Upper lobe of left lung (tissue), 6 donors: ENCODE results near the gene SAMD3. TPM values are rescaled to one million over a fixed set of nuclear protein-coding genes. Genes with fewer than 3 reads are reported as not detected.
"Not testable (repeated sequence)": the region's sequence is repeated elsewhere in the genome, so short reads cannot be mapped to it uniquely, and the experiment has no call there.

Experiments used
- ATAC-seq, 2 donors: fragments of 200-7000 bp; cut with Tn5 transposase; one replicate each; pipeline ENCODE4 v1.9.1; 2022; ENCODE audit warnings: mild to moderate bottlenecking in 2 of 2, moderate library complexity in 2 of 2; ENCODE audit not compliant: low FRiP score in 2 of 2
- DNase-seq, 2 donors: peaks; one replicate each; pipeline ENCODE4 v3.0.0-alpha.2; 2019 to 2020
- H3K27ac ChIP-seq, 4 donors: fragments of 200-600 bp; sonication (generic); one replicate each; pipeline ENCODE4 v1.5.1; 2016 to 2019
- H3K27me3 ChIP-seq, 4 donors: fragments of 200-600 bp; sonication (generic); one replicate each; pipeline ENCODE4 v1.5.1; 2017 to 2019
- H3K36me3 ChIP-seq, 4 donors: fragments of 200-600 bp; sonication (generic); one replicate each; pipeline ENCODE4 v1.5.1; 2016 to 2019
- H3K4me1 ChIP-seq, 4 donors: fragments of 200-600 bp; sonication (generic); one replicate each; pipeline ENCODE4 v1.5.1; 2018 to 2019
- H3K4me3 ChIP-seq, 4 donors: fragments of 200-600 bp; sonication (generic); one replicate each; pipeline ENCODE4 v1.5.1; 2017 to 2019; ENCODE audit warnings: mild to moderate bottlenecking in 2 of 4, moderate library complexity in 1 of 4
- H3K9me3 ChIP-seq, 4 donors: fragments of 200-600 bp; sonication (generic); one replicate each; pipeline ENCODE4 v1.5.1; 2018 to 2019
- CTCF ChIP-seq, 6 experiments: fragments of 450-650 bp in 4 of 6; fragments of 200-600 bp in 2 of 6; sonication (generic) in 2 of 6; IDR thresholded peaks; one replicate each; pipeline ENCODE4 v1.5.1; 2016 to 2019; ENCODE audit warnings: antibody characterized with exemption in 6 of 6
- EP300 ChIP-seq, 4 donors: sonication (generic); formaldehyde crosslinking; IDR thresholded peaks; one replicate each; pipeline ENCODE4 v1.5.1; 2017; ENCODE audit warnings: antibody characterized with exemption in 4 of 4, control low read depth in 2 of 4
- POLR2A ChIP-seq, 4 donors: fragments of 450-650 bp; IDR thresholded peaks; one replicate each; pipeline ENCODE4 v1.5.1; 2016 to 2017; ENCODE audit warnings: antibody characterized with exemption in 4 of 4, mild to moderate bottlenecking in 2 of 4
- POLR2AphosphoS5 ChIP-seq, 2 donors: sonication (generic); formaldehyde crosslinking; IDR thresholded peaks; one replicate each; pipeline ENCODE4 v1.5.1; 2017; ENCODE audit warnings: antibody characterized with exemption in 2 of 2
- WGBS, 2 donors: methylation state at CpG; one replicate each; pipeline ENCODE4 v1.1.5; 2017 to 2018; 5-methylcytosine and 5-hydroxymethylcytosine counted together
- total RNA-seq, 6 donors: library from RNA; depleted of rRNA in 4 of 6; stranded (reverse); fragments of >200 nt in 4 of 6; gene quantifications; one replicate each; pipeline versions ENCODE4 v1.1.0 to v1.2.1, GENCODE V29; 2016 to 2021
- donor health status: DM: no; HTN: no; CAD: no; lungs with moderate emphysema.
- donor health status: DM: no; HTN: yes; CAD: no; lungs with severe emphysema.

The SAMD3 gene
- total RNA-seq, 6 donors from 2014 or later = 2.8 to 11.4 (median 5.2) TPM

- Histone ChIP-seq H3K4me1 (no peaks in the 10 kb centered on the region), H3K36me3 (no peaks in the 10 kb centered on the region), H3K9me3 (no peaks in the 10 kb centered on the region), H3K4me3 (no peak overlapping the region), H3K27ac (no peak overlapping the region), H3K27me3 (no peaks in the 10 kb centered on the region)
- DNase-seq (no peak), ATAC-seq (no peak)
- 92 to 96% methylated on average over 2 of the region's 2 CpGs for WGBS, 2 donors
- TF ChIP-seq EP300 (IDR thresholded peaks at IDR 0.05) (no peak), POLR2AphosphoS5 (IDR thresholded peaks at IDR 0.05) (no peak)
These were observed 100.5 kb downstream of the SAMD3 start for GRCh38 chr6:130122243-130122642.

- Histone ChIP-seq H3K27ac (no peak overlapping the region), H3K9me3 (no peaks in the 10 kb centered on the region), H3K4me3 (no peak overlapping the region), H3K27me3 (no peaks in the 10 kb centered on the region), H3K4me1 (no peaks in the 10 kb centered on the region), H3K36me3 (no peaks in the 10 kb centered on the region)
- no peak for DNase-seq
- no peak for TF ChIP-seq CTCF (IDR thresholded peaks at IDR 0.05)
- no peak for TF ChIP-seq EP300 (IDR thresholded peaks at IDR 0.05)
- no peak for TF ChIP-seq POLR2AphosphoS5 (IDR thresholded peaks at IDR 0.05)
- no peak for TF ChIP-seq POLR2A (IDR thresholded peaks at IDR 0.05)
- ATAC-seq = no peak
These were observed 102.0 kb downstream of the SAMD3 start for GRCh38 chr6:130120731-130121130.

- Histone ChIP-seq H3K36me3 (no peaks in the 10 kb centered on the region), H3K9me3 (no peaks in the 10 kb centered on the region), H3K4me3 (no peak overlapping the region), H3K27me3 (no peaks in the 10 kb centered on the region), H3K27ac (no peak overlapping the region), H3K4me1 (no peaks in the 10 kb centered on the region)
- TF ChIP-seq POLR2A (IDR thresholded peaks at IDR 0.05) (no peak), POLR2AphosphoS5 (IDR thresholded peaks at IDR 0.05) (no peak), EP300 (IDR thresholded peaks at IDR 0.05) (no peak), CTCF (IDR thresholded peaks at IDR 0.05) (no peak)
- ATAC-seq (no peak), DNase-seq (no peak)
- 95 to 100% methylated on average over 1 of the region's 1 CpG for WGBS, 2 donors
These were observed 103.5 kb downstream of the SAMD3 start for GRCh38 chr6:130119211-130119610.

- Histone ChIP-seq H3K4me1 (no peaks in the 10 kb centered on the region), H3K4me3 (no peak overlapping the region), H3K9me3 (no peaks in the 10 kb centered on the region), H3K27ac (no peak overlapping the region), H3K36me3 (no peaks in the 10 kb centered on the region), H3K27me3 (no peaks in the 10 kb centered on the region)
- 93 to 94% methylated on average over 6 of the region's 6 CpGs for WGBS, 2 donors
- ATAC-seq (no peak), DNase-seq (no peak)
- TF ChIP-seq POLR2A (IDR thresholded peaks at IDR 0.05) = no peak
- no peak for TF ChIP-seq EP300 (IDR thresholded peaks at IDR 0.05)
These were observed 104.5 kb downstream of the SAMD3 start for GRCh38 chr6:130118236-130118635.

GRCh38 chr6:130117187-130117701 lies 105.5 kb downstream of the SAMD3 start:
- not testable (repeated sequence) for H3K4me1 ChIP-seq, H3K4me3 ChIP-seq, H3K27ac ChIP-seq, ATAC-seq, H3K27me3 ChIP-seq, DNase-seq, H3K9me3 ChIP-seq, H3K36me3 ChIP-seq
- 98 to 100% methylated on average over 2 to 3 of the region's 4 CpGs for WGBS, 2 donors

GRCh38 chr6:130116273-130116672 lies 106.5 kb downstream of the SAMD3 start:
- Histone ChIP-seq H3K27me3 (no peaks in the 10 kb centered on the region), H3K36me3 (no peaks in the 10 kb centered on the region), H3K27ac (no peak overlapping the region), H3K4me3 (no peak overlapping the region), H3K9me3 (no peaks in the 10 kb centered on the region), H3K4me1 (no peaks in the 10 kb centered on the region)
- WGBS, 2 donors = 88 to 91% methylated on average over 4 of the region's 4 CpGs
- no peak for DNase-seq
- no peak for ATAC-seq
- TF ChIP-seq POLR2AphosphoS5 (IDR thresholded peaks at IDR 0.05) = no peak
- no peak for TF ChIP-seq EP300 (IDR thresholded peaks at IDR 0.05)
- TF ChIP-seq CTCF (IDR thresholded peaks at IDR 0.05) = no peak
- no peak for TF ChIP-seq POLR2A (IDR thresholded peaks at IDR 0.05)
